ENCODE results near the gene C10orf90.

DNA sequence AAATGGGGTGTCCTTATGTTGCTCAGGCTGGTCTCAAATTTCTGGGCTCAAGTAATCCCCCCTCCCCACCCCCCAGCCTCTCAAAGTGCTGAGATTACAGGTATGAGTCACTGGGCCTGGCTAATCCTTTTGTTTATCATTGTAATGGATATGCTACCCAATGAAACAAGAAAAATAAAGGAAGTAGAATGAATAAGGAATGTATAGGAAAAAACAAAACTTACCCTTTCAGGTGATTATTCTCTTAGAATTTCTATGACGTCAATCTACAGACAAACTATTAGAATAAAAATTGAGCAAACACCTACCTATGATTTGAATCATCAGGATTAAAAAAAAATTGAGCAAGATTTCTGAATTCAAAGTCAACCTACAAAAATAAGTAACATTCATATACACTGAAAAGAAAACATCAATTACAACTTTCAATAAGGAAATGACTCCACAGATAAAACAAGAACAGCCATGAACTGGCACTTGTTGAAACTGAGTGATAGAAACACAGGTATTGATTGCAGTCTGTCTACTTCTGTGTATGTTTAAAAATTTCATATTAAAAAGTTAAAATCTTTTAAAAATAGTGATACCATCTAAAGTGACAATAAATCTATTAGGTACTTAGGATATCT is 294.5 kb downstream of the C10orf90 start:
- TF ChIP-seq SP1 (IDR thresholded peaks at IDR 0.05), result no peak
- no peak for TF ChIP-seq ELF4 (IDR thresholded peaks at IDR 0.05)
- no peak for TF ChIP-seq ARNT (IDR thresholded peaks at IDR 0.05)
- TF ChIP-seq FOXM1 (IDR thresholded peaks at IDR 0.05; ENCODE audit: borderline replicate concordance), result no peak
- no peak for TF ChIP-seq ZNF384 (IDR thresholded peaks at IDR 0.05)
- no peak for TF ChIP-seq HDGF (IDR thresholded peaks at IDR 0.05; ENCODE audit: borderline replicate concordance)
- no peak for TF ChIP-seq FOXK2 (IDR thresholded peaks at IDR 0.05)
- TF ChIP-seq LEF1 (IDR thresholded peaks at IDR 0.05; ENCODE audit: borderline replicate concordance), result no peak

Data from HEK293T (cell line).